Spinal cord (tissue), 10 donors: Measurements from ENCODE around the gene RPUSD2. TPM values are rescaled to one million over a fixed set of nuclear protein-coding genes. Genes with fewer than 3 reads are reported as not detected.
A peak's percentile ranks its signal among the peaks of the same experiment; 100 is the strongest.
"Not testable (repeated sequence)": the region's sequence is repeated elsewhere in the genome, so short reads cannot be mapped to it uniquely, and the experiment has no call there.

Experiments used
- DNase-seq, 6 donors: peaks; one replicate each; pipeline versions ENCODE4 v3.0.0 to v3.0.0-alpha.2; 2013 to 2015; ENCODE audit warnings: low spot score in 6 of 6, low read depth in 4 of 6
- H3K27ac ChIP-seq: one replicate; pipeline ENCODE4 v1.5.1; 2013; ENCODE audit warnings: low read depth, low read length, control low read depth
- H3K27me3 ChIP-seq: one replicate; pipeline ENCODE4 v1.6.1; 2013; ENCODE audit warnings: low read length; ENCODE audit not compliant: control insufficient read depth, insufficient read depth
- H3K36me3 ChIP-seq: one replicate; pipeline ENCODE4 v1.6.1; 2013; ENCODE audit warnings: low read length; ENCODE audit not compliant: control insufficient read depth, insufficient read depth
- H3K4me1 ChIP-seq: one replicate; pipeline ENCODE4 v1.6.1; 2013; ENCODE audit warnings: low read length; ENCODE audit not compliant: control insufficient read depth, insufficient read depth
- H3K4me3 ChIP-seq: one replicate; pipeline ENCODE4 v1.5.1; 2013; ENCODE audit warnings: low read depth, low read length, control low read depth
- H3K9me3 ChIP-seq: one replicate; pipeline ENCODE4 v1.6.1; 2013; ENCODE audit warnings: low read length; ENCODE audit not compliant: control insufficient read depth, insufficient read depth
- WGBS: methylation state at CpG from one replicate; pipeline ENCODE4 v1.1.5; 2013; ENCODE audit warnings: missing lambda C conversion rate; ENCODE audit not compliant: insufficient coverage; 5-methylcytosine and 5-hydroxymethylcytosine counted together
- polyA plus RNA-seq, 2 donors: library from polyadenylated mRNA; unstranded; fragments of 120-200 nt; gene quantifications; one replicate each; pipeline ENCODE4 v1.2.1, GENCODE V29; 2013; ENCODE audit not compliant: insufficient read length in 2 of 2
- total RNA-seq, 2 donors: library from RNA; depleted of rRNA in 1 of 2; stranded (reverse); fragments of 120-200 nt in 1 of 2; fragments of >200 nt in 1 of 2; gene quantifications; one replicate each; pipeline versions ENCODE4 v1.2.3 to v1.2.4, GENCODE V29; 2013 to 2014
- donor health status: healthy.

RPUSD2 gene
- total and polyA plus RNA-seq, 4 donors: 8.2 to 12.0 (median 11.3) TPM

DNA sequence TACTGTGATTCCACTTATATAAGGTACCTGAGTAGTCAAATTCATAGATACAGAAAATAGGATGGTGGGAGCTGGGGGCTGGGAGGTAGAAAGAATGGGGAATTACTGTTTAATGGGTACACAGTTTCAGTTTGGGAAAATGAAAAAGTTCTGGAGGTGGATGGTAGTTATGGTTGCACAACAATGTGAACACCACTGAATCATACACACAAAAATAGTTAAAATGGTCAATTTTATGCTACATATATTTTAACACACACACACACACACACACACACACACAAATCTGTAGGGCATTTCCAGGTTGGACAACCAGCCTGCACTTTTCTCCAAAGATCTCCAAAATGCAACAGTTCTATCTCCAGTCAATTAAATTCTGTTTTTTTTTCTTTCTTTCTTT, 5.7 kb upstream of the RPUSD2 start:
- H3K27me3 ChIP-seq: no peaks in the 10 kb centered on the region
- H3K4me1 ChIP-seq: peaks cover 16% of the 10 kb centered on the region
- no peak overlapping the region for H3K27ac ChIP-seq
- no peak overlapping the region for H3K4me3 ChIP-seq
- no peak for DNase-seq
- no peaks in the 10 kb centered on the region for H3K9me3 ChIP-seq
- H3K36me3 ChIP-seq: peaks cover 4% of the 10 kb centered on the region

DNA sequence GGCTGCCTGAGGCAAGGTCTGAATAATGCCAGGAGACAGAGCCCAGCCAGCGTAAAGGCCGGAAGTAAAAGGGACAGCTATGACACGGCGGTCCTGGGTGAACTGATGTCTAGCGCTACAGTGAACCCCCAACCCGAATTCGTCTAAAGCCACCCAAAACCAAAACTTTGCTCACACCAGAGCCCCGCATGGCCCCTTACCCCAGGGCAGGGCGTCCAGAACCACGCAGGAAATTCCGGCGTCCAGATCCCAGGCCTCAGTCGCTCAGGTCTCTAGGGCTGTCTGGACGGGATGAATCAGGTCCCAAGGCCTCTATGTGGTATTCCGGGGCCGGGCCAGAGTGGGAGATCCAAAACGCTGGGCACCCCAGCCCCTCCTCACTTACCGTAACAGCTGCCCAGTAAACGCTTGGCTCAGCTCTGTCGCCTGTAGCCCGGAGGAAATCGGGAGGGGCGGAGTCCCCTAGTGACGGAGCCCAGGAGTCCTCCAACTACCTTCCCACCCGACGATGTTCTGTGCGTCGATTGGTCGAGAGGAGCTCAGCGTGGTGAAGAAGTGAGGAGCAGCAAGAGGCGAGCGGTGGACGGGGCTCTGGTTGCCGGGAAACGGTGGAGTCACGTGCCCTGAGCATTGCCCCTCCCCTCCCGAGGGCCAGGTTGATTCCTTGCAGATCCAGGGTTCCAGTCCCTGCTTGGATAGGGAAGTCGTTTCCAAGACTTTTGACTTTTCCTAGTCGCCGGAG, 4.3 kb upstream of the RPUSD2 start, which contains the start of gene CCDC32:
TSS of gene CCDC32 (minus strand) at position 452 of the 742 bp plus-strand sequence. CDS start 2,027 bp downstream, outside the sequence.
- peak; percentile 93 to 99 (median 97) for DNase-seq
- peak within 1 kb of the TSS; percentile 98 for H3K4me3 ChIP-seq
- peak within 1 kb of the TSS; percentile 97 for H3K27ac ChIP-seq
- no peaks in the 10 kb centered on the region for H3K27me3 ChIP-seq
- H3K9me3 ChIP-seq: no peaks in the 10 kb centered on the region
- peaks cover 18% of the 10 kb centered on the region for H3K4me1 ChIP-seq
- under 1% methylated on average over 37 of the region's 40 CpGs for WGBS
- H3K36me3 ChIP-seq: no peaks in the 10 kb centered on the region

GRCh38 chr15:40565333-40566238, 3.5 kb upstream of the RPUSD2 start:
- DNase-seq: no peak
- H3K9me3 ChIP-seq: no peaks in the 10 kb centered on the region
- H3K27ac ChIP-seq: peak overlapping the region; percentile 97
- WGBS: 63% methylated on average over 12 of the region's 20 CpGs
- H3K27me3 ChIP-seq: no peaks in the 10 kb centered on the region
- H3K4me3 ChIP-seq: peak overlapping the region; percentile 98
- H3K4me1 ChIP-seq: peaks cover 22% of the 10 kb centered on the region
- no peaks in the 10 kb centered on the region for H3K36me3 ChIP-seq

DNA sequence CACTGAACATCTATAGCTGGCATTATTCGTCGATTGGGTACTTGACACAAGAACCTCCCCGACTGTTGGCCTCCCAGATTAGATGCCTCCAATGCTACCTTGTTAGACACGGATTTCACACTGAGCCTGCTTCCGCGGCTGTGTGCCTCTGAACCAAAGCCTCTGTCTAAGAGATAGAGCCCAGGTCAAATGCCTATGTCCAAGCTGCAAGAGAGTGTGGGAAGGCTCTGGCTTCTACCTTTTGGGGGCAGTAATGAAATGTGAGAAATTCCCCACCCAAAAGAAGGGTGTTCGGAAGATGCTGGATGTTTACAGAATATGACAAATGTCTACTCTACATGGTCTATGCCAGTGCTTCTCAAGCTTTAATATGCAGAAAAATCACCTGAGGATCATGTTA, 2.0 kb upstream of the RPUSD2 start:
- no peaks in the 10 kb centered on the region for H3K27me3 ChIP-seq
- peaks cover 22% of the 10 kb centered on the region for H3K4me1 ChIP-seq
- no peak for DNase-seq
- H3K9me3 ChIP-seq: no peaks in the 10 kb centered on the region
- H3K27ac ChIP-seq: no peak overlapping the region
- no peak overlapping the region for H3K4me3 ChIP-seq
- H3K36me3 ChIP-seq: peaks cover 5% of the 10 kb centered on the region
- 44% methylated on average over 6 of the region's 7 CpGs for WGBS

- Histone ChIP-seq H3K36me3 (peaks cover 19% of the 10 kb centered on the region), H3K4me3 (no peak overlapping the region), H3K27ac (no peak overlapping the region), H3K4me1 (peaks cover under 1% of the 10 kb centered on the region), H3K9me3 (no peaks in the 10 kb centered on the region), H3K27me3 (no peaks in the 10 kb centered on the region)
- DNase-seq: no peak
Observed at GRCh38 chr15:40575113-40575512, 6.0 kb downstream of the RPUSD2 start.

DNA sequence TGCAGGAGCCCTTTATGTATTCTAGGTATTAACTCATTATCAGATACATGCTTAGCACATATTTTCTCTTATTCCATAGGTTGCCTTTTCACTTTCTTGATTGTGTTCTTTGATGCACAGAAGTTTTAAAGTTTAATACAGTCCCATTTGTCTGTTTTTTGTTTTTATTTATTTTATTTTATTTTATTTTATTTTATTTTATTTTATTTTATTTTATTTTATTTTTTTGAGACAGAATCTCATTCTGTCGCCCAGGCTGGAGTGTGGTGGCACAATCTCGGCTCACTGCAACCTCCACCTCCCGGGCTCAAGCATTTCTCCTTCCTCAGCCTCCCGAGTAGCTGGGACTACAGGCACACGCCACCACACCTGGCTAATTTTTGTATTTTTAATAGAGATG, 7.8 kb downstream of the RPUSD2 start:
- not testable (repeated sequence) for H3K27ac ChIP-seq, H3K27me3 ChIP-seq, H3K9me3 ChIP-seq, DNase-seq, H3K4me3 ChIP-seq, H3K4me1 ChIP-seq
- H3K36me3 ChIP-seq: peaks cover 14% of the 10 kb centered on the region
- no CpG with 5 or more reads among the region's 5 CpGs for WGBS

DNA sequence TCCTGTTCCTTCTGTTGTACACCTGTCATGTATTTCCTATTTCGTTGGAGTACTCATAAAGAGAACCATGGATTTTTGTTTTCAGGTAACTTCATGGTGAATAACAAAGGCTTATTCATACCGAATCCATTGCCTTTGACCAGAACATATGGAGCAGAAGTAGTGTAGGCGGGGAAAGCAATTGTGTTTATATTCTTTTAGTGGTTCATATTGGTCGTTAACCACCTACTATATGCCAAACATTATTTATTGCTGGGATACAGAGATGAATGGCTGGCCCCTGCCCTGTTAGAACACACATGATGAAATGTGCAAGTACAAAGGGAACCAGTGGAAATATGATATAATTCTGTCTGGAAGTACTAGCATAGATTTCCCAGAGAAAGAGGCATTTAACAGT, 9.8 kb downstream of the RPUSD2 start:
- Histone ChIP-seq H3K27ac (no peak overlapping the region), H3K36me3 (peaks cover 2% of the 10 kb centered on the region)
- no CpG with 5 or more reads among the region's 4 CpGs for WGBS

DNA sequence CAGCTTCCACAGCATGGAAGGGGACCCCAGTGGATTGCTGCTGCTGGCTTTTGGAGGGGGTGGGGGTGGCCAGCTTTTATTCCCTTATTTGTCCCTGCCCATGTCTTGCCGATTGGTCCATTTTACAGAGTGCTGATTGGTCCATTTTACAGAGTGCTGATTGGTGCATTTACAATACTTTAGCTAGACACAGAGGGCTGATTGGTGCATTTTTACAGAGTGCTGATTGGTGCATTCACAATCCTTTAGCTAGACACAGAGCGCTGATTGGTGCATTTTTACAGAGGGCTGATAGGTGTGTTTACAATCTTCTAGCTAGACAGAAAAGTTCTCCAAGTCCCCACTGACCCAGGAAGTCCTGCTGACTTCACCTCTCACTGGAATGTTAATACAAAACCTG, 12.7 kb downstream of the RPUSD2 start:
- not testable (repeated sequence) for H3K27ac ChIP-seq, H3K4me3 ChIP-seq, H3K4me1 ChIP-seq, DNase-seq, H3K9me3 ChIP-seq, H3K36me3 ChIP-seq, H3K27me3 ChIP-seq
- WGBS: 100% methylated on average over 1 of the region's 2 CpGs

More for the DNA sequence above, 9.8 kb downstream of the RPUSD2 start:
- Histone ChIP-seq H3K27me3 (no peaks in the 10 kb centered on the region), H3K4me3 (no peak overlapping the region), H3K9me3 (no peaks in the 10 kb centered on the region), H3K4me1 (no peaks in the 10 kb centered on the region)
- no peak for DNase-seq

DNA sequence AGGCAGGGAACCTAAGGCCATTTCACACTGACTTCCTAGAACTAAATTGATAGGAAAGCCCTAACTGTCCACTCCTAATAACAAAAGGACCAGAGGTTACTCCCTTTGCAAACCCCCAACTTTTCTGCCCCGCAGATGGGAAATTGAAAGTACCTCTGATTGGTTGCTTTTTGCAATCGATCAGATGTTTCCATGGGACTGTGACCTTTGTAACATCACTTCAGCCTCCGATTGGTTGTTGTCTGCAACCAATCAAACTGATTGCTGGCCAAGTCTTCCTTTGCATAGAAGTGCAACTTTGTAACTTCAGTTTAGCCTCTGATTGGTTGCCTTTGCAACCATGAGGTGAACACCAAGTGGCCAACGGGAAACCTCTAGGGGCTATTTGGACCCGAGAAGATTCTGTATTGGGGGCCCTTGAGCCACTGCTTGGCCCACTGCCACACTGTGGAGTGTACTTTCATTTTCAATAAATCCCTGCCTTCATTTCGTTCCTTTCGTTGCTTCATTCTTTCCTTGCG, 13.7 kb downstream of the RPUSD2 start:
- 84% methylated on average over 5 of the region's 8 CpGs for WGBS
- Histone ChIP-seq H3K4me3 (no peak overlapping the region), H3K36me3 (no peaks in the 10 kb centered on the region), H3K4me1 (no peaks in the 10 kb centered on the region), H3K27ac (no peak overlapping the region), H3K9me3 (no peaks in the 10 kb centered on the region), H3K27me3 (no peaks in the 10 kb centered on the region)
- no peak for DNase-seq
